CD8-positive, alpha-beta memory T cell (primary cell): ENCODE measurements around the gene ADI1. TPM values are rescaled to one million over a fixed set of nuclear protein-coding genes. Genes with fewer than 3 reads are reported as not detected.
"Not testable (repeated sequence)": the region's sequence is repeated elsewhere in the genome, so short reads cannot be mapped to it uniquely, and the experiment has no call there.

Source experiments
- CTCF ChIA-PET: fragments of 350-600 bp; sonication (Branson Sonifier 250); formaldehyde crosslinking; loops from one replicate; lab custom pipeline; 2021; ENCODE audit warnings: antibody characterized with exemption; lab: Charles Lee
- POLR2A ChIA-PET: fragments of 350-600 bp; sonication (Branson Sonifier 250); formaldehyde crosslinking; loops from one replicate; lab custom pipeline; 2021; ENCODE audit warnings: antibody characterized with exemption; lab: Charles Lee
- DNase-seq, 5 donors: peaks; one replicate each; pipeline versions ENCODE4 v3.0.0 to v3.0.0-alpha.2; 2020 to 2022; ENCODE audit warnings: mixed read lengths in 1 of 5
- H3K27ac ChIP-seq: one replicate; pipeline ENCODE4 v1.7.0; 2013; ENCODE audit warnings: low read depth, mild to moderate bottlenecking, low read length, moderate library complexity
- H3K27me3 ChIP-seq: 2 replicates; pipeline ENCODE4 v1.7.0; 2013; ENCODE audit warnings: low read length, mild to moderate bottlenecking; ENCODE audit not compliant: insufficient read depth, poor library complexity, severe bottlenecking
- H3K36me3 ChIP-seq: 2 replicates; pipeline ENCODE4 v1.7.0; 2013; ENCODE audit warnings: mild to moderate bottlenecking, low read length, moderate library complexity; ENCODE audit not compliant: insufficient read depth
- H3K4me1 ChIP-seq: 2 replicates; pipeline ENCODE4 v1.7.0; 2013; ENCODE audit warnings: mild to moderate bottlenecking, low read length, moderate library complexity; ENCODE audit not compliant: insufficient read depth
- H3K4me3 ChIP-seq: 2 replicates; pipeline ENCODE4 v1.7.0; 2013; ENCODE audit warnings: mild to moderate bottlenecking, low read length
- H3K9me3 ChIP-seq: 2 replicates; pipeline ENCODE4 v1.7.0; 2013; ENCODE audit warnings: mild to moderate bottlenecking, low read length
- H3K27ac Mint-ChIP-seq, 8 donors: one replicate each; pipeline ENCODE4 v1.8.0; 2020 to 2021; ENCODE audit warnings: mixed read lengths in 8 of 8, mild to moderate bottlenecking in 6 of 8, inconsistent platforms in 3 of 8, moderate library complexity in 3 of 8
- H3K27me3 Mint-ChIP-seq, 2 donors: one replicate each; pipeline ENCODE4 v1.8.0; 2020 to 2021; ENCODE audit warnings: mixed read lengths in 2 of 2, mild to moderate bottlenecking in 1 of 2, moderate library complexity in 1 of 2
- H3K36me3 Mint-ChIP-seq, 3 donors: one replicate each; pipeline ENCODE4 v1.8.0; 2020 to 2021; ENCODE audit warnings: mixed read lengths in 3 of 3, inconsistent platforms in 1 of 3, mild to moderate bottlenecking in 1 of 3
- H3K4me1 Mint-ChIP-seq, 3 donors: one replicate each; pipeline ENCODE4 v1.8.0; 2020 to 2021; ENCODE audit warnings: mixed read lengths in 3 of 3, inconsistent platforms in 1 of 3, mild to moderate bottlenecking in 1 of 3
- H3K4me3 Mint-ChIP-seq, 7 donors: one replicate each; pipeline ENCODE4 v1.8.0; 2020 to 2021; ENCODE audit warnings: mixed read lengths in 7 of 7, mild to moderate bottlenecking in 6 of 7, moderate library complexity in 4 of 7, inconsistent platforms in 2 of 7
- H3K9me3 Mint-ChIP-seq, 5 donors: one replicate each; pipeline ENCODE4 v1.8.0; 2020 to 2022; ENCODE audit warnings: mixed read lengths in 5 of 5, mild to moderate bottlenecking in 3 of 5, moderate library complexity in 2 of 5, inconsistent platforms in 1 of 5
- polyA plus RNA-seq: library from polyadenylated mRNA; unstranded; fragments of 300-500 nt; fragmentation: Illumina TruSeq; gene quantifications from one replicate; pipeline ENCODE4 v1.2.3, GENCODE V29; 2021
- total RNA-seq, 2 experiments: library from RNA; stranded (reverse); gene quantifications; one replicate each; pipeline ENCODE4 v1.2.3, GENCODE V29; 2021

The ADI1 gene
- total and polyA plus RNA-seq, 3 experiments from 2014 or later: 24.1 to 35.3 (median 33.0) TPM

- Mint-ChIP-seq H3K9me3 (peaks cover 5 to 19% (median 8%) of the 10 kb centered on the region in 5 donors), H3K4me3 (peak overlapping the region in 1 of 7 donors; percentile 75), H3K36me3 (peaks cover 10 to 51% (median 43%) of the 10 kb centered on the region in 3 donors), H3K4me1 (peaks cover 17 to 20% (median 18%) of the 10 kb centered on the region in 3 donors), H3K27ac (peak overlapping the region in 2 of 8 donors; percentile 32 to 50)
- POLR2A ChIA-PET, H3K4me3 ChIP-seq, H3K27ac ChIP-seq, CTCF ChIA-PET, DNase-seq, H3K9me3 ChIP-seq, H3K27me3 Mint-ChIP-seq, H3K27me3 ChIP-seq: not testable (repeated sequence)
- Histone ChIP-seq H3K4me1 (peaks cover 14% of the 10 kb centered on the region), H3K36me3 (peaks cover 13% of the 10 kb centered on the region)
These were observed 3.9 kb downstream of the ADI1 start for GRCh38 chr2:3515438-3515837.

DNA sequence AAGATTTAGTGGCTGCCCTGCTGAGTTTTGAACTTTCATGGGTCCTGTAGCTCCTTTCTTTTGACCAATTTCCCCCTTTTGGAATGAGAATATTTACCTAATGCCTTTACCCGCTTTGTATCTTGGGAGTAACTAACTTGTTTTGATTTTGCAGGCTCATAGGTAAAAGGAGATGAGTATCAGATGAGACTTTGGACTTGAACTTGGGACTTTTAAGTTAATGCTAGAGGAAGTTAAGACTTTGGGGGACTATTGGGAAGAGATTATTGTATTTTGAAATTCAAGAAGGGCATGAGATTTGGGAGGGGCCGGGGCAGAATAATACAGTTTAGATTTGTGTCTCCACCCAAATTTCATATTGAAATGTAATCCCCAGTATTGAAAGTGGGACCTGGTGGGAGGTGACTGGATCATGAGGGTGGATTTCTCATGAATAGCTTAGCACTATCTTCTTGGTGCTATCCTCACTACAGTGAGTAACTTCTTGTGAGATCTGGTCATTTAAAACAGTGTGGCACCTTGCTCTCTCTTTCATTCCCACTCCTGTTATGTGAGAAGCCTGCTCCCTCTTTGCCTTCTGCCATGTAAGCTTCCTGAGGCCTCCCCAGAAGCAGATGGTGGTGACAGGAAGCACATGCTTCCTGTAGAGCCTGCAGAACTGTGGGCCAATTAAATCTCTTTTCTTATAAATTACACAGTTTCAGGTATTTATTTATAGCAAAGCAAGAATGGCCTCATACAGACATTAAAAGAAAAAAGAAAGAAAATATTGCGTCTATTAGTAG lies 6.1 kb downstream of the ADI1 start:
- H3K9me3 Mint-ChIP-seq: peaks cover 4 to 22% (median 6%) of the 10 kb centered on the region in 5 donors
- CTCF ChIA-PET: interaction anchor here (1.2 kb wide), 1 partner anchor 8 kb away, joined by 4 read pairs; no protein-coding TSS in a partner anchor
- H3K4me1 Mint-ChIP-seq: peaks cover 5 to 8% (median 8%) of the 10 kb centered on the region in 3 donors
- H3K36me3 Mint-ChIP-seq: peaks cover 12 to 59% (median 54%) of the 10 kb centered on the region in 3 donors
- no peak overlapping the region for H3K4me3 Mint-ChIP-seq
- Histone ChIP-seq H3K9me3 (no peaks in the 10 kb centered on the region), H3K27ac (no peak overlapping the region), H3K4me1 (peaks cover 5% of the 10 kb centered on the region), H3K4me3 (no peak overlapping the region), H3K36me3 (peaks cover 13% of the 10 kb centered on the region), H3K27me3 (no peaks in the 10 kb centered on the region)
- no peaks in the 10 kb centered on the region for H3K27me3 Mint-ChIP-seq
- POLR2A ChIA-PET: no interaction called here
- H3K27ac Mint-ChIP-seq: peak overlapping the region in 1 of 8 donors; percentile 14
- no peak for DNase-seq

DNA sequence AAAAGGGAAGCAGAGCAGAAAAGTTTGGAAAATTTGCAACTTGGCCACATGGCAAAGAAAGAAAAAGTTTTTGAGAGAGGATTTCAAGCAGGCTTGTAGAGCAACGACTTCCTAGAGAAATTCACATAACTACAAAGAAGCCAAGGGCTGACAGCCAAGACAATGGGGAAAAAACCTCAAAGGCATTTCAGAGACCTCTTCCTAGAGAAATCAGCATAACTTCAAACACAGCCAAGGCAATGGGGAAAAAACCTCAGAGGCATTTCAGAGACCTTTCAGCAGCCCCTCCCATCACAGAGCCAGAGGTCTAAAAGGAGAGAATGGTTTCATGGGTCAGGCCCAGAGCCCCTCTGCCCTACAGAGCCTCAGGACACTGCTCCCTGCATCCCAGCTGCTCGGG lies 7.2 kb downstream of the ADI1 start:
- POLR2A ChIA-PET: no interaction called here
- Histone ChIP-seq H3K36me3 (peaks cover 13% of the 10 kb centered on the region), H3K27ac (no peak overlapping the region), H3K27me3 (no peaks in the 10 kb centered on the region), H3K4me1 (no peaks in the 10 kb centered on the region), H3K4me3 (no peak overlapping the region), H3K9me3 (no peaks in the 10 kb centered on the region)
- CTCF ChIA-PET: no interaction called here
- no peak for DNase-seq
- Mint-ChIP-seq H3K4me3 (no peak overlapping the region), H3K27ac (no peak overlapping the region), H3K9me3 (peaks cover 6 to 25% (median 10%) of the 10 kb centered on the region in 5 donors), H3K4me1 (no peaks in the 10 kb centered on the region), H3K27me3 (no peaks in the 10 kb centered on the region), H3K36me3 (peaks cover 18 to 67% (median 61%) of the 10 kb centered on the region in 3 donors)

DNA sequence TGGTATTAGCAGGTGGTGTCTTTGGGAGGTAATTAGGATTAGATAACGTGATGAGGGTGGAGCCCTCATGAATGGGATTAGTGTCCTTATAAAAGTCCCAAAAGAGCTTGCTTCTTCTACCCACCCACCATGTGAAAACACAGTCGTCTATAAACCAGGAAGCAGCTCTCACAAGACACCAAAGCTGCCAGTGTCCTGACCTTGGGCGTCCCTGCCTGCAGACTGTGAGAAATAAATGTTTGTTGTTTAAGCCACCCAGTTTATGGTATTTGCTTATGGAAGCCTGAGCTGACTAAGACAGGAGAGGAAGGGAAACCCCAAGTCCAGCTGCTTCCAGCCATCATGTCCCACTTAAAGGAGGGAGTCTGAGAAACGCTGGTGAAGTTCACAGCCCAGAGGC lies 13.6 kb downstream of the ADI1 start:
- Mint-ChIP-seq H3K4me1 (peaks cover 0 to 2% (median 0%) of the 10 kb centered on the region in 3 donors), H3K27me3 (no peaks in the 10 kb centered on the region), H3K27ac (no peak overlapping the region), H3K4me3 (no peak overlapping the region), H3K9me3 (peaks cover 0 to 6% (median 4%) of the 10 kb centered on the region in 5 donors), H3K36me3 (peaks cover 27 to 72% (median 48%) of the 10 kb centered on the region in 3 donors)
- Histone ChIP-seq H3K27ac (no peak overlapping the region), H3K4me1 (no peaks in the 10 kb centered on the region), H3K27me3 (no peaks in the 10 kb centered on the region), H3K9me3 (no peaks in the 10 kb centered on the region), H3K36me3 (peaks cover 13% of the 10 kb centered on the region), H3K4me3 (no peak overlapping the region)
- DNase-seq: no peak
- ChIA-PET CTCF (interaction anchor here (1.4 to 1.7 kb wide), 2 partner anchors 8 to 44 kb away, joined by 3 to 4 read pairs; no protein-coding TSS in a partner anchor), POLR2A (no interaction called here)

- H3K9me3 ChIP-seq: no peaks in the 10 kb centered on the region
- H3K27me3 ChIP-seq: no peaks in the 10 kb centered on the region
- H3K4me3 ChIP-seq: no peak overlapping the region
- Mint-ChIP-seq H3K27ac (no peak overlapping the region), H3K4me3 (no peak overlapping the region), H3K9me3 (peaks cover 0 to 6% (median 4%) of the 10 kb centered on the region in 5 donors), H3K36me3 (peaks cover 28 to 75% (median 43%) of the 10 kb centered on the region in 3 donors), H3K4me1 (peaks cover 0 to 2% (median 0%) of the 10 kb centered on the region in 3 donors), H3K27me3 (no peaks in the 10 kb centered on the region)
- no peak overlapping the region for H3K27ac ChIP-seq
- DNase-seq: no peak
- H3K4me1 ChIP-seq: no peaks in the 10 kb centered on the region
- CTCF ChIA-PET: interaction anchor here (1.4 to 1.7 kb wide), 2 partner anchors 9 to 43 kb away, joined by 3 to 4 read pairs; no protein-coding TSS in a partner anchor
- H3K36me3 ChIP-seq: peaks cover 13% of the 10 kb centered on the region
- POLR2A ChIA-PET: no interaction called here
These were observed 14.6 kb downstream of the ADI1 start for GRCh38 chr2:3504741-3505140.

DNA sequence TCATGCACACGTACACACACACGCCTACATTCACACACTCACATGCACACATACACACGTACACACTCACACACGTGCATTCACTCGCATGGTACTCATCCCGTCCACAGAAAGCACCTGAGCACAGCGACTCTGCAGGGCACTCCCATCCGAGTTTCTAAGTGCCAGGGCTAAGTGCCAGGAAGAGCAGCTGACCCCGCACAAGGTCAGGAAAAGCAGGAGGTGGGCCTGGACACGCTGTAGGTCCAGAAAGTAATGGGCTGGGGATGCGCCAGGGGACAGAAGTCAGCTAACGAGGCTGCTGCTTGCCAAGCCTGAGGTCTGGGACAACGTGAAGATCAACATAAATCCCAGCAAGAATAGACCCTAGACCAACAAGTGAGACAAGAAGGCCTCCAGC lies 15.8 kb downstream of the ADI1 start:
- H3K27ac ChIP-seq: no peak overlapping the region
- Mint-ChIP-seq H3K4me1 (peaks cover 0 to 2% (median 0%) of the 10 kb centered on the region in 3 donors), H3K27ac (no peak overlapping the region), H3K27me3 (no peaks in the 10 kb centered on the region), H3K4me3 (no peak overlapping the region), H3K9me3 (peaks cover 0 to 5% (median 4%) of the 10 kb centered on the region in 5 donors), H3K36me3 (peaks cover 32 to 81% (median 37%) of the 10 kb centered on the region in 3 donors)
- ChIA-PET POLR2A (no interaction called here), CTCF (no interaction called here)
- no peaks in the 10 kb centered on the region for H3K4me1 ChIP-seq
- no peaks in the 10 kb centered on the region for H3K27me3 ChIP-seq
- H3K9me3 ChIP-seq: no peaks in the 10 kb centered on the region
- peaks cover 13% of the 10 kb centered on the region for H3K36me3 ChIP-seq
- DNase-seq: no peak
- H3K4me3 ChIP-seq: no peak overlapping the region

DNA sequence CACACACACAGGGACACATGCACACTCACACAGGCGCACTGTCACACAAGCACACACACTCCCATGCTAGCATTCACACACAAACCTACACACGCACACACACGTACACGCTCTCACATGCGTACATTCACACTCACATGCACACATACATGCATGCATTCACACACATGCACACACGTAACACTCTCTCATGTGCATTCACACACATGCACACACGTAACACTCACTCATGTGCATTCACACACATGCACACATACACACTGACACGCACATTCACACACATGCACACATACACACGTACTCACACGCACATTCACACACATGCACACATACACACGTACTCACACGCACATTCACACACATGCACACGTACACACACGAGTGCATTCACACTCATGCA lies 16.3 kb downstream of the ADI1 start:
- Mint-ChIP-seq H3K4me1 (peaks cover 0 to 2% (median 0%) of the 10 kb centered on the region in 3 donors), H3K36me3 (peaks cover 31 to 83% (median 39%) of the 10 kb centered on the region in 3 donors), H3K27me3 (no peaks in the 10 kb centered on the region), H3K27ac (peak overlapping the region in 1 of 8 donors; percentile 70), H3K9me3 (peaks cover 0 to 4% (median 2%) of the 10 kb centered on the region in 5 donors), H3K4me3 (no peak overlapping the region)
- H3K4me1 ChIP-seq: no peaks in the 10 kb centered on the region
- H3K27ac ChIP-seq: no peak overlapping the region
- DNase-seq: no peak
- peaks cover 13% of the 10 kb centered on the region for H3K36me3 ChIP-seq
- no peak overlapping the region for H3K4me3 ChIP-seq
- POLR2A ChIA-PET: no interaction called here
- H3K9me3 ChIP-seq: no peaks in the 10 kb centered on the region
- CTCF ChIA-PET: no interaction called here
- no peaks in the 10 kb centered on the region for H3K27me3 ChIP-seq

DNA sequence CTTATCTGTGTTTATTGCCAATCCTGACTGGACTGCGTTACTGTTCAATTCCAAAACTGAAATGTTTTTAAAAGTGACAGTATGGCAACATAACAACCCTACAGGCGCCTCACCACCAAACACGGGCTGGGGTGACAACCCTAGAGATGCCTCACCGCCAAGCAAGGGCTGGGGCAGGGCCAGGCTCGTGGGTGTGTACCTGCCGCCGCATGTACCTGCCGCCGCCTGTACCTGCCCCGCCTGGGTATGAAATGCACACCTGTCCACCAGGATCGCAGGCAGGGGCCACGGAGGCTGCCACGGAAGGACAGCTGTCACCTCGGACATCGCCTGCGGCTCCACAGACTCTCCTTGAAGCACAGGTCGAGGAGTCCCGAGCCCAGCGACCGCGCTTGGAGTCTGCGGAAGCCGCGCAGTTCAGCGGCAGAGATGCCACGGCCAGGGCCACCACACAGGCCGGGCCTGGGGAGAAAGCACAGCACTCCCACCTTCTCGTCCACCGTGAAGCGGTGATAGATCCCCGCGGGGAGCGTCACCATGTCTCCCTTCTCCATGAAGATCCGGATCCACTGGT lies 18.9 kb downstream of the ADI1 start:
- no peak overlapping the region for H3K27ac Mint-ChIP-seq
- peaks cover 23 to 85% (median 33%) of the 10 kb centered on the region in 3 donors for H3K36me3 Mint-ChIP-seq

More for the DNA sequence above, 18.9 kb downstream of the ADI1 start:
- ChIA-PET CTCF (no interaction called here), POLR2A (no interaction called here)
- H3K4me1 Mint-ChIP-seq: peaks cover 0 to 2% (median 0%) of the 10 kb centered on the region in 3 donors
- no peaks in the 10 kb centered on the region for H3K27me3 ChIP-seq
- no peak overlapping the region for H3K4me3 ChIP-seq
- no peak overlapping the region for H3K4me3 Mint-ChIP-seq
- H3K27me3 Mint-ChIP-seq: no peaks in the 10 kb centered on the region
- no peaks in the 10 kb centered on the region for H3K9me3 Mint-ChIP-seq
- no peak for DNase-seq
- H3K27ac ChIP-seq: no peak overlapping the region
- H3K9me3 ChIP-seq: no peaks in the 10 kb centered on the region
- H3K36me3 ChIP-seq: peaks cover 17% of the 10 kb centered on the region
- H3K4me1 ChIP-seq: no peaks in the 10 kb centered on the region
